ENCODE data around the gene DHX16. TPM values are rescaled to one million over a fixed set of nuclear protein-coding genes. Genes with fewer than 3 reads are reported as not detected.
A peak's percentile ranks its signal among the peaks of the same experiment; 100 is the strongest.

DHX16 gene
- total RNA-seq, 2 donors from 2014 or later, result 13.7 to 23.6 TPM

GRCh38 chr6:30618270-30618797, 54.5 kb downstream of the DHX16 start:
- no peak for TF ChIP-seq CTCF (IDR thresholded peaks at IDR 0.05)
- no peaks in the 10 kb centered on the region for H3K9me3 ChIP-seq
- peak overlapping the region; percentile 55 to 65 for H3K4me3 ChIP-seq
- peaks cover 56% of the 10 kb centered on the region for H3K36me3 ChIP-seq
- H3K27ac ChIP-seq, result peak overlapping the region; percentile 97
- no peak for DNase-seq (ENCODE audit: low spot score)
- peaks cover 0 to 28% of the 10 kb centered on the region in 2 donors for H3K4me1 ChIP-seq
- no peaks in the 10 kb centered on the region for H3K27me3 ChIP-seq

- H3K4me1 ChIP-seq, result peaks cover 0 to 34% of the 10 kb centered on the region in 2 donors
- no peaks in the 10 kb centered on the region for H3K9me3 ChIP-seq
- H3K36me3 ChIP-seq, result peaks cover 50% of the 10 kb centered on the region
- no peaks in the 10 kb centered on the region for H3K27me3 ChIP-seq
- DNase-seq (ENCODE audit: low spot score), result peak; percentile 98
- peak within 1 kb of the TSS; percentile 97 for H3K27ac ChIP-seq
- peak within 1 kb of the TSS; percentile 78 to 95 for H3K4me3 ChIP-seq
- no peak for TF ChIP-seq CTCF (IDR thresholded peaks at IDR 0.05)
Measured at GRCh38 chr6:30617565-30618269, 55.1 kb downstream of the DHX16 start, which contains the start of gene MRPS18B. Gene MRPS18B (plus strand): TSS chr6:30617840. CDS start chr6:30617866, 26 bp downstream.

- peak within 1 kb of the TSS; percentile 97 for H3K27ac ChIP-seq
- no peaks in the 10 kb centered on the region for H3K9me3 ChIP-seq
- no peak for TF ChIP-seq CTCF (IDR thresholded peaks at IDR 0.05)
- DNase-seq (ENCODE audit: low spot score), result peak; percentile 100
- no peaks in the 10 kb centered on the region for H3K27me3 ChIP-seq
- peaks cover 42% of the 10 kb centered on the region for H3K36me3 ChIP-seq
- peaks cover 0 to 42% of the 10 kb centered on the region in 2 donors for H3K4me1 ChIP-seq
- peak within 1 kb of the TSS; percentile 78 to 95 for H3K4me3 ChIP-seq
Measured at GRCh38 chr6:30616811-30617564, 55.8 kb downstream of the DHX16 start, which contains the start of gene PPP1R10. Gene PPP1R10 (minus strand): TSS chr6:30617243. CDS start chr6:30609944, 7,299 bp downstream.

GRCh38 chr6:30615958-30616810, 56.6 kb downstream of the DHX16 start:
- DNase-seq (ENCODE audit: low spot score), result no peak
- H3K9me3 ChIP-seq, result no peaks in the 10 kb centered on the region
- H3K36me3 ChIP-seq, result peaks cover 34% of the 10 kb centered on the region
- peaks cover 0 to 50% of the 10 kb centered on the region in 2 donors for H3K4me1 ChIP-seq
- no peaks in the 10 kb centered on the region for H3K27me3 ChIP-seq
- no peak for TF ChIP-seq CTCF (IDR thresholded peaks at IDR 0.05)
- peak overlapping the region; percentile 97 for H3K27ac ChIP-seq
- H3K4me3 ChIP-seq, result peak overlapping the region; percentile 78 to 95
